Upper lobe of left lung (tissue), 4 donors: ENCODE results near the gene CA10.

Experiments used
- CTCF ChIP-seq, 6 experiments: fragments of 450-650 bp in 4 of 6; fragments of 200-600 bp in 2 of 6; sonication (generic) in 2 of 6; IDR thresholded peaks; one replicate each; pipeline ENCODE4 v1.5.1; 2016 to 2019; ENCODE audit warnings: antibody characterized with exemption in 6 of 6
- POLR2A ChIP-seq, 4 donors: fragments of 450-650 bp; IDR thresholded peaks; one replicate each; pipeline ENCODE4 v1.5.1; 2016 to 2017; ENCODE audit warnings: antibody characterized with exemption in 4 of 4, mild to moderate bottlenecking in 2 of 4

DNA sequence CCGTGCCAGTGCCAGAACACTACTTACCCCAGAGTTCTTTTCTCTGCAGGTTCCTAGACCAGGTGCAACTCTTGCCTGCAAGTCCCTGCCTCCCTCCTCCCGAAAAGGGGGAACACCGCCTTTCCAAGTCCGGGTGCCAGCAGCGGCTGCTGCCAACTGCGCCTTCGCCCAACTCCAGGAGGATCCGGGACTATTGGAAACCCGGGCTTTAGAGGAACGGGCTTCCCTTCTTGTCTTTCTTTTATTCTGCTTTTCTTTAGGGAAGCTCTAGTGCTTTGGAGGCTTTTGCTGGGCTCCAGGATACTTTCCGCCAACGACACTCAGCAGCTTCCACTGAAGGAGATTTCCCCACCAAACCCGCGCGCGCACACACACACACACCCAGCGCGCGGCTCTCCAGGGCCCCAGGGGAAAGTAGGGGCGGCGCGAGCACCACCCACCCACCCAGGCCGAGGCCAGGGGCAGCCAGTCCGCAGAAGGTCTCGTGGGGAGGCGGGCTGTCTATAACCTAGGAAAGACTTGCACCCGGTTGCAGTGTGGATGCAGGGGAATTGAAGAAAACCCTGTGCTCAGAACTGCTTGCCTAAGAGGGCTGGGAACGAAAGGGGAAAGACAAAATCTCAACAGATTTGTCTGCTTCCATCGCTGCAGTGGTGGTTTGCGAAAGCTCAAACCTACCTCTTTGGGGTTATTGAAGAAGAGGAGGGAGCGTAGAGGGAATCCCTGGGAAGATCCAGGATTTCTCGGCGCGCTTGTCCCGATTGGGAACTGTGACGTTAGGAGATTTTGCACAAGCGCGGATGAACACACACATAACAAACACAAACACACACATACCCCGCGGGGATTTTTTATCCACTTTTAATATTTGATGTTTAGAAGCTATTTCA is 977 bp upstream of the CA10 start:
- no peak for TF ChIP-seq POLR2A (IDR thresholded peaks at IDR 0.05)
- TF ChIP-seq CTCF (IDR thresholded peaks at IDR 0.05) = no peak
